GM21786 (cell line): ENCODE data around the gene CREB5.
"Not testable (repeated sequence)": the region's sequence is repeated elsewhere in the genome, so short reads cannot be mapped to it uniquely, and the experiment has no call there.

Experiments
- ATAC-seq: cut with Tn5 transposase; IDR thresholded peaks from one replicate; pipeline ENCODE4 v1.9.1; 2021; ENCODE audit not compliant: unreplicated experiment

CREB5 gene

GRCh38 chr7:28766359-28766758, 354.0 kb downstream of the CREB5 start:
- no peak for ATAC-seq

GRCh38 chr7:28767356-28767755, 355.0 kb downstream of the CREB5 start:
- no peak for ATAC-seq

- ATAC-seq: no peak
Observed at GRCh38 chr7:28768577-28769147, 356.3 kb downstream of the CREB5 start.

- ATAC-seq: no peak
Observed at GRCh38 chr7:28771906-28772622, 359.7 kb downstream of the CREB5 start.

GRCh38 chr7:28773423-28774145, 361.3 kb downstream of the CREB5 start:
- ATAC-seq: no peak

GRCh38 chr7:28774261-28774988, 362.1 kb downstream of the CREB5 start:
- ATAC-seq: no peak

- no peak for ATAC-seq
Observed at GRCh38 chr7:28776463-28777157, 364.3 kb downstream of the CREB5 start.

GRCh38 chr7:28778786-28779185, 366.5 kb downstream of the CREB5 start:
- no peak for ATAC-seq

GRCh38 chr7:28779954-28780353, 367.6 kb downstream of the CREB5 start:
- no peak for ATAC-seq

- no peak for ATAC-seq
Observed at GRCh38 chr7:28782362-28782761, 370.0 kb downstream of the CREB5 start.

- ATAC-seq: no peak
Observed at GRCh38 chr7:28784171-28784902, 372.0 kb downstream of the CREB5 start.

GRCh38 chr7:28785041-28785995, 373.0 kb downstream of the CREB5 start:
- ATAC-seq: no peak

- ATAC-seq: not testable (repeated sequence)
Observed at GRCh38 chr7:28786156-28786555, 373.8 kb downstream of the CREB5 start.

- no peak for ATAC-seq
Observed at GRCh38 chr7:28787106-28787505, 374.8 kb downstream of the CREB5 start.

GRCh38 chr7:28790467-28790866, 378.1 kb downstream of the CREB5 start:
- no peak for ATAC-seq

- ATAC-seq: peak; percentile 71
Observed at GRCh38 chr7:28792858-28793257, 380.5 kb downstream of the CREB5 start.

- ATAC-seq: no peak
Observed at GRCh38 chr7:28793381-28794085, 381.2 kb downstream of the CREB5 start.

- no peak for ATAC-seq
Observed at GRCh38 chr7:28798274-28798673, 386.0 kb downstream of the CREB5 start.
